ENCODE measurements around the gene POLH.
A peak's percentile ranks its signal among the peaks of the same experiment; 100 is the strongest.

Gene POLH

DNA sequence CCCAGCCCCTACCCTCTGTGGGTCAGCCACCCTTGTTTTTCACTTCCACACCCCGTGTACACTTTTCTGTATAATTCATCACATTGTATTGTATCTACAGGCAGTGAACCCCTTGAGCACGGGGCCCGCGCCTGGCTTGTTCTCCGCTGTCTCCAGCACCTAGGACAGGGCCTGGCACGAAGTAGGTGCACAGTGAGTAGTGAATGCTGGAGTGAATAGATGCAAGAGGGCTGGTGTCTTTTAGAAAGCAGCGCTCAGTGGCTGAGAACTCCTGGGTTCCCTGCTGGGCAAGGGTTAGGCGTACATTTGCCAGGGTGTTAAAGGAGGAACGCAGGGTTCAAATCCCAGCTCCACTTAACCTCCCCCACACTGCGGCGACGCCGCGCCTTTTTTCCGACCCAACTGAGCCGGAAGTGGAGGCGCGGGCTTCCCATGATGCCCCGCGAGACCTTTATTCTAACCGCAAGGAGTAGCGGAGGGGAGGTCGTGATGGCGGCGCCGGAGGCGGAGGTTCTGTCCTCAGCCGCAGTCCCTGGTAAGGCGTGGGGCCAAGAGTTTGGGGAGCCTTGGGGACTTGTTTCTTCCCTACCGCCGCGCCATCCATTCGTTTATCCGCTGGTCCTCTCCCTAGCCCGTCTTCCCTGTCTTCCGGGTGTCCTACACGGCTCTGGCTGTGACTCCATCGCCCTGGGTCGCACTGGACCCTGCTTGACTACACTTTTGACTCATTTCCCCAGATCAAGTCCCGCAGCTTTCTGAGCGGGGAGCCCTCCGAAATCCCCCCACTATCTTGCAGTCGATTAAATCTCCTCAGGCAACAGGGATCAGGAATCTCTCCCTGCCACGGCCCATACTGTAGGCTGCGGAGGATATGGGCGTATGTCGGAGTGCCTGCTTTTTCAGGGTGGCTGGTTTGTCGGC is 59.7 kb downstream of the POLH start, which contains the start of gene MAD2L1BP:
MAD2L1BP (plus strand) TSS at position 454 of the 921 bp plus-strand sequence; CDS start at position 490, 36 bp downstream.
- no peaks in the 10 kb centered on the region for H3K27me3 ChIP-seq
- peak; percentile 79 to 84 for DNase-seq

GRCh38 chr6:43636308-43636659 is 60.3 kb downstream of the POLH start:
- H3K27ac ChIP-seq = peak overlapping the region; percentile 86
- no peak for TF ChIP-seq CTCF (IDR thresholded peaks at IDR 0.05)
- DNase-seq = no peak
- intact Hi-C loops (cut with DNase I; ENCODE audit: low total_unique reads) = no loop called here
- peak overlapping the region; percentile 78 to 80 for H3K4me3 ChIP-seq
- H3K36me3 ChIP-seq = peaks cover 13 to 35% (median 34%) of the 10 kb centered on the region in 3 donors
- peaks cover 0 to 40% (median 30%) of the 10 kb centered on the region in 4 donors for H3K4me1 ChIP-seq
- H3K9me3 ChIP-seq = no peaks in the 10 kb centered on the region
- H3K27me3 ChIP-seq = no peaks in the 10 kb centered on the region

More for the DNA sequence above, 59.7 kb downstream of the POLH start, which contains the start of gene MAD2L1BP:
- no peak for TF ChIP-seq CTCF (IDR thresholded peaks at IDR 0.05)
- H3K36me3 ChIP-seq = peaks cover 12 to 30% (median 28%) of the 10 kb centered on the region in 3 donors
- peak within 1 kb of the TSS; percentile 86 for H3K27ac ChIP-seq
- peak within 1 kb of the TSS; percentile 78 to 80 for H3K4me3 ChIP-seq
- H3K9me3 ChIP-seq = no peaks in the 10 kb centered on the region
- peaks cover 0 to 40% (median 30%) of the 10 kb centered on the region in 4 donors for H3K4me1 ChIP-seq
- intact Hi-C loops (cut with DNase I; ENCODE audit: low total_unique reads) = no loop called here

GRCh38 chr6:43639984-43640800 is 64.2 kb downstream of the POLH start:
- Histone ChIP-seq H3K4me3 (no peak overlapping the region), H3K27ac (no peak overlapping the region), H3K9me3 (no peaks in the 10 kb centered on the region), H3K27me3 (no peaks in the 10 kb centered on the region), H3K4me1 (peaks cover 0 to 43% (median 32%) of the 10 kb centered on the region in 4 donors), H3K36me3 (peaks cover 18 to 52% (median 42%) of the 10 kb centered on the region in 3 donors)
- intact Hi-C loops (cut with DNase I; ENCODE audit: low total_unique reads) = no loop called here
- TF ChIP-seq CTCF (IDR thresholded peaks at IDR 0.05) = no peak
- DNase-seq = no peak

GRCh38 chr6:43644940-43645612 is 69.1 kb downstream of the POLH start, which contains the start of gene RSPH9:
Gene RSPH9 (plus strand): TSS chr6:43645036. CDS start chr6:43645099, 63 bp downstream.
- intact Hi-C loops (cut with DNase I; ENCODE audit: low total_unique reads) = no loop called here
- Histone ChIP-seq H3K4me3 (peak within 1 kb of the TSS; percentile 48 to 60), H3K36me3 (peaks cover 12 to 29% (median 17%) of the 10 kb centered on the region in 3 donors), H3K4me1 (peaks cover 0 to 15% (median 9%) of the 10 kb centered on the region in 4 donors), H3K27me3 (no peaks in the 10 kb centered on the region), H3K27ac (peak within 1 kb of the TSS; percentile 25 to 43), H3K9me3 (no peaks in the 10 kb centered on the region)
- DNase-seq = peak; percentile 58 to 76
- no peak for TF ChIP-seq CTCF (IDR thresholded peaks at IDR 0.05)

DNA sequence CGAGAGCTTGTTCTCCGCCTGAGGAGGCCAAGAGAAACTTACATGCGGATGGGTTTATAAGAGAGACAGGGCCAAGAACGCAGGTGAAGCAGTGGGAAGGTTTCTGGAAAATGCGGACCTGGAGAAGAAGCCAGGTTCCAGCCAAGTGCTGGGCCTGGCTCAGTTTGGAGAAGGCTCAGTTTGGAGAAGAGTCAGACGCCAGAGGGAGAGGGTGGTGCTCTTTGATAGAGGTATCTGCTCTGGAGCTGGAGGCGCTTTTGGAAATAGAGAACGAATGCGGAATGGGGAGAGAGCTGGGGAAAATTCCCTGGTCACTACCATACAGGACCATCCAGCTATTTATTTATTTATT is 69.6 kb downstream of the POLH start:
- Histone ChIP-seq H3K4me1 (peaks cover 0 to 14% (median 9%) of the 10 kb centered on the region in 4 donors), H3K27me3 (no peaks in the 10 kb centered on the region), H3K9me3 (no peaks in the 10 kb centered on the region), H3K4me3 (peak overlapping the region; percentile 48 to 60), H3K27ac (peak overlapping the region in 1 of 2 donors; percentile 25), H3K36me3 (peaks cover 7 to 24% (median 12%) of the 10 kb centered on the region in 3 donors)
- TF ChIP-seq CTCF (IDR thresholded peaks at IDR 0.05) = no peak
- no peak for DNase-seq
- intact Hi-C loops (cut with DNase I; ENCODE audit: low total_unique reads) = no loop called here
